Middle frontal gyrus (tissue), 1 donor: ENCODE results near the gene MAPK12.

Experiments used
- DNase-seq: peaks from one replicate; pipeline ENCODE4 v3.0.0-alpha.2; 2015; ENCODE audit warnings: low spot score; ENCODE audit errors: extremely low spot score

The MAPK12 gene

DNA sequence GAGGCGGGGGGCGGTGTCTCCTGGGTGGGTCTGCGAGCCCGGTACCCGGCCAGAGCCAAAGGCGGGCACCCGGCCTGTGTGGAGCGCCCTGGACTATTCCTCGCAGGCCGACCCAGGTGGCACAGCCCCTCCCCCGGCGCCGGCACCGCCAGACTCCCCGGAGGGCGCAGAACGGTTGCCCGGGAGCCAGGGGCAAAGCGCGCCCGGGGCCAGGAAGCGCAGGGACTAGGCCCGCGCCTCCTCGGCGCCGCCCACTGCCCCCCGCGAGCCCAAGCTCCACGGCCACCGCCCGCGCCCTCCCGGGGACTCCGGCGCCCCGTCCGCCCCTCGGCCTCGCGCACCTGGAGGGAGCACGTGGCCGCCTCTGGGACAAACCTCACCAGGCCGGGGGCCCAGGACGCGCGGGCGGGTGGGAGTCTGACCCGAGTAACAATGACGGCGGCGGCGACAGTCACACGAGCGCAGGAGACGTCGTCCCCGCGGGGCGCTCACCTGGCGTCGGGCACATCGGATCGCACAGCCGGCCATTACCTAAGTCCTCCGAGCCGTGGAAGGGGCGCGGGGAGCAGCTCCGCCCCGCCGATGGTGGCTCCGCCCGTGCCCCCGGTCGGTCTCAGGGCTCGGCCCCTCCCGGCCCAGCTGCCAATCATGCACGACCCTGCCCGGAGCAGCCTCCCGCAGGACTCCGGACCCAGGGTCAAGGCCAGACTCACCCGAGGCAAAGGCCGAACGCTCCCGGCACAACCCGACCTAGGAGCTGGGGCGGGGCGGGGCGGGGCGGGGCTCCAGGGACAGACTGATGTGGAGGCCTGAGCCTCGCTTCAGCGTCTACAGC, 38.5 kb upstream of the MAPK12 start:
- DNase-seq, result no peak

DNA sequence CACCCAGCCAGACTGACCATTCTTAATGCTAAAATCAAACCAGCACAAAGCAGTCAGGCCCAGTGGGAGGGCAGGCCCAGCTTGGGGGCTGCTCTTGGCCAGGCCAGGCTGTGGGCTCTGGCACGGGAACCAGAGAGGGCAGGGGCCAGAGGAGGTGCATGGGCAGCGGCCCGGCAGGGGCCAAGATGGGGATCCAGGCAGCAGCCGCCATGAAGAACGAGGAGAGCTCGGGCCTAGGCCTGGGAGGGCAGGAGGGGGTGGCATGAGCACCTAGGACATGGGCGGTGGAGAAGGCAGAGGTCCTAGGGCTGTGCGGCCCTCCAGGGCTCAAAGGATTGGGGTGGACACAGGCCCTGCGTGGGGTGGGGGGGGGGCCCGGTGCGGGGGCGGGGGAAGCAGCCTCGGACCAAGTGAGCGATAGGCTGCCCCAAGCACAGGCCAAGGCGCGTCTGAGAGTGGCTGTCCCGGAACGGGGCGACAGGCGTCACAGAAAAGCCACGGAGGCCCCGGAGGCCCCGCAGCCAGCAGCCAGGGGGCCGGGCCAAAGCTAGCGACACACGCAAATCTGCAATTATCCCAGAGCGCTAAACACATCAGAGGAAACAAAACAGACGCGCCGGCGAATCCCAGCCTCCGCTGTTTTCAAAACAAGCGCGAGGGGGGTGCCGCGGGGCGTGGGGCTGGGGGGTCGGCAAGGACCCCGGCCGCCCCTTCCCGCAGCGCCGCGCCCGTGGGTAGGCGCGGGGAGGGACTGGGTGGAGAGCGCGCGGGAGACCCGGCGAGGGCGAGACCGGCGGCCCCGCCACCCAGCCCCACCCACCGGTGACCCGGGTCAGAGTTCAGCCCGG, 37.7 kb upstream of the MAPK12 start:
- DNase-seq, result no peak

DNA sequence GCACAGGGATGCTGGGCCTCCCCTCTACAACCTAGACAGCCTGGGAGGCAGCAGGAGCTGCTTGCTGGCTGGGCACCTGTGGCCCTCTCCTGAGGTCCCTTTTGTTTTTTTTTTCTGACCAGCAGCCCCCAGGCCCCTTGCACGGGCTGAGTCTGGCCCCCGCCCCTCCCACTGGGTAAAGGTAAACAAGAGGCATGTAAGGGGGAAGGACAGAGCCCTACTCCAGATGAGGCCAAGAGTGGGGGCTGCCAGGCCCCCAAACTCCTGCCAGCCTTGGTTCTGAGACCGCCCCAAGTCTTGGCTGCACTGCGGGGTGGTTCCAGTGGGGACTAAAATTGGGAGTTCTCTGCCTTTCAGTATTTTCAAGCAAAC, 36.8 kb upstream of the MAPK12 start:
- DNase-seq, result no peak

DNA sequence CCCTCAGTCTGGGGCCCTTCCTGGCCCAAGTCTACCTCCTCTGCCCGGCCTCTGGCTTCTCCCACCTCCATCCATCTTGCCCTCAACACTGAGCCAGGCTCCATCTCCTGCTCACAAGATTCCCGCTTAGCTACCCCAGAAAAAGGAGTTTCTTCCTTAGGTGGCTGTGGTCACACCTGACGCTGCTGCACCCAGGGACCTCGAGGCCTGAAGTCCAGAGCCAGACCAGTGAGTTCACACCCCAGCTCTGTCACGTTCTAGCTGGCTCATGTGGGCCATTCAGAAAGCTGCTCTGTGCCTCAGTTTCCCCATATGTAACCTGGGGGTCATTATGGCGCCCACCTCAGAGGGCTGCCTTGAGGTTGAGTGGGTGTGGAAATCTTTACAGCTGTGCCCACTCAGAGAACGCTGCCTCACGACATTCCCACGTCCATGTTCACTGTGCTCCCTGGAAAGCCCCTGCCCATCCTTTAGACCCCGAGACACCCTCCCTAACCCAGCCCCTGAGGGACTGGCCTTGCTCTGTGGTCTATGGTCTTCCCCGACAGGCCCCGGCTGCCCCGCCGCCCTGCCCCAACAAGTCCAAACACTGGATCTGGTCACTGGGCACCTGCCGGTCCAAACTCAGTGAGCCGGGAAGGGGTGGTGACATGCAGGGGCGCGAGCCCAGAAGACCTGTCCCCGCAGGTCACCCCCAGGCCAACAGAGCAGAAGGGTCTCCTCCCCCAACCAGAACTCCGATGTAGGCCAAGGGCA, 36.2 kb upstream of the MAPK12 start:
- no peak for DNase-seq

DNA sequence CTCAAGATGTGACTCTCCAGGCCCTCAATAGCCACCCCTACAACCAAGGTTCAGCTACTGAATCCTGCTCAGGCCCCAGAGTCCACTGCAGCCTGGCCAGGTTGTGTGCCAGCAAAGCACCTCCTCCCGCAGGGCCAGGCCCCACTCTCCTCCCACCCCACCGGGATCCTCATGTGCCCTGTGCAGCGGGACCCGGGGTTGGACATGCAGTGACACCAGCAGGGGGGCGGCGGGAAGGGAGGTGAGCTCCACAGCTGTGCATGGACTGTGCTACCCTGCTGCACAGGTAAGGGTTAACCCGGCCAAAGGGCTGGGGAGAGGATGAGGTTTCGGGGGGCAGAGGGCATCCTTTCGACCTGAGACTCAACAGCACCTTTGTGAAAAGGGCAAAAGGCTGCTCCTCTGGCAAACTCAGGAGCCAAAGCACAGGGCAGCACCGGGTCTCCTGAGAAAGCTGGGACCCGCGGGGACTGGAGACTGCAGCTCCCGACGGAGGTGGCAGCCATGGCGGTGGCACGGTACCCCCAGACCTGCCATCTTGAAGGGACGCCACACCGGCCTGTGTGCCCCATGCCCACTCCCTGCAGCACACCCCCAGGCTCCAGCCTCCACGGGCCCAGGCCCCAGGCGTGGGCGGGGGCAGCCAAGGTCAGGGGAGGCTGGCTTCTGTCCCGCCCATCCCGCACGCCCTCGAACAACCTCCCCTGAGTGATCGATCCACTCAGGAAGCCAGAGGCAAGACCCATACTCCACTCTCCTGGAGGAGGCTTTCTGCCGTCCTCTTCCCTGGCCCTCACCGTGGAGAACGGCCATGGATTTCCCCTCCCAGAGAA, 35.4 kb upstream of the MAPK12 start:
- DNase-seq, result no peak

DNA sequence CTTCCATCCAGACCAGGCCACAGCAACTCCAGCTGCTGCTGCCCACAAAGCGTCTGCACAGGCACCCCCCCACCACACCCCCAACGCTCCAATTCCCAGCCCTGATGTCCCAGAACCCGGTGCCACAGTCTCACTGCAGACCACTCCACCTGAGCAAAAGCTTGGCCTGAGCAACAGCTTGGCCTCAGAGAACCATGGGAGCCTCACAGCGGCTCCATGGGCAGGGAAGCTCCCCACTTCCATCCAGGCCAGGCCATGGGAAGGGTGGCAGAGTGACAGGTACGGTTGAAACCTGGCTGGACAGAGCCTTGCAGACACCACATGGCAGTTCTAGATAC, 32.8 kb upstream of the MAPK12 start:
- DNase-seq, result no peak

DNA sequence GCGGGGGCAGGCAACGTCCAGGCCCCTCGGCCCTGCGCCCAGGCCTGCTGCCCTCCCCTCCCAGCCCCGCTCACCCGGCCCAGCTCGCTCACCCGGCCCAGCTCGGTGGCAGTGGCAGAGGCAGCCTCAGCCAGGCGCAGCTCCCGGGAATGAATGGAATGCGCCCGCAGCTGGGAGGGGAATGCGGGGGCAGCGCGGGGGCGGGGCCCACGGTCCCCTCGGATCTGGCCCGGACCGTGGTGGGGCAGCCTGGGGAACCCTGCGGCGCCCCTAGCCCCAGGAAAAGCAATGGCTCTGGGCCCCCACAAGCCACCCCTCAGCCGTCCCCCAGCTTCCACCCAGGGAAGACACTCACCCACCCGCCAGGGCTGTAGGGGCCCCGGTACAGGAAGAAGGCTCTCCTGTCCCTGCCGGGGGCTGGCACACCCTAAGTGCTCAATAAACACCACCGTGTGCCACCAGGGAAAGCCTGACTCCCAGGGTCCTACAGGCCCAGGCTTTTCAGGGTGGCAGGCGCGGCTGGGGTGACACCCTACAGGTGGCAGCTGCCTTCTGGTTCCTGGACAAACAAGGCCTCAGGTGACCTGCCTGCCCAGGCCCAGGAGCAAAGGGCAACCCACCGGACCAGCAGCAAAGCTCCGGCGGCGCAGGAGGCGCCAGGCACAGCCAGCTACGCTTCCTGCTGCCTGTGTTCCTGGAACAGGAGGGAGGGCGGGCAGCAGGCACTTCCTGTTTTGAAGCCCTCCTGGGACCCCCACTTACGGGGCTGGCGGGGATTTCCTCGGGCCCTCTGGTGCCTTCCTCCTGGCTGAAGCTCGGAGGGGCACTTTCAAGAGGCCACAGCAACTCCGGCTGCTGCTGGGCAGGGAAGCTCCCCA, 32.2 kb upstream of the MAPK12 start:
- no peak for DNase-seq

DNA sequence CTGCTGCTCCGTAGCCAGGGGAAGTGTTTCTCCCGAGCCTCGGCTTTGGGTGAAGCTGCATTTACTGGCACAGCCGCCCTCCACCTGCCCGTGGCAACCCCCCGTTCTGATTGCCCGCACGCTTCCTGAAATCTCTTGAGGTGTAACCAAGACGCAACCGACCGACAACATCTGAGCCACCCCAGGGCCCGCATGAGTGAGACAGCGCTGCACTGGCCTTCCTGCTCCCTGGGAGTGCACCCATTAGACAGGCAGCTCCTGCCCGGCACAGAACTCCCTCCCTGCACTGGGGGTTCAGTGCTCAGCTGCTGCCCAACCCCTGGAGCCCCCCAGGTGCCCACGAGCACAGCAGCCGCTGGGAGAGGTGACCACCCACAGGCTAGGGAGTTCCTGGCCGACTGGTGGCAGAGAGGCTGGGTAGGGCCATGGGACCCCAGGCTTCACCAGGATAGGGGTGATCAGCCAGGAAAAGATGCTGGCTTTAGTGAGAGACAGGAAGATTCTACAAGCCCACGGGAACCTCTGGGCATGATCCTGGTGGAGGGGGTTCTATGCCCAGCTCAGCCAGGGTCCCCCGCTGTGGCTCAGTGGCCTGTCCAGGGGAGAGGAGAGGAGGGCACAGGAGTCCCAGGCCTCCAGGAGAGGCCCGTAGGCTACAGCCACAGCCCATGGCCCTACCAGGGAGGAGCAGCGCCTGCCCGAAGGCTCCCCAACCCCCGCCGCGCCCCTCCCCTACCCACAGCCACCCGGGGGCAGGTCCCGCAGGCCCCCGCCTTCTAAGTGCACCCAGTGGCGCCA, 31.4 kb upstream of the MAPK12 start:
- DNase-seq, result no peak

DNA sequence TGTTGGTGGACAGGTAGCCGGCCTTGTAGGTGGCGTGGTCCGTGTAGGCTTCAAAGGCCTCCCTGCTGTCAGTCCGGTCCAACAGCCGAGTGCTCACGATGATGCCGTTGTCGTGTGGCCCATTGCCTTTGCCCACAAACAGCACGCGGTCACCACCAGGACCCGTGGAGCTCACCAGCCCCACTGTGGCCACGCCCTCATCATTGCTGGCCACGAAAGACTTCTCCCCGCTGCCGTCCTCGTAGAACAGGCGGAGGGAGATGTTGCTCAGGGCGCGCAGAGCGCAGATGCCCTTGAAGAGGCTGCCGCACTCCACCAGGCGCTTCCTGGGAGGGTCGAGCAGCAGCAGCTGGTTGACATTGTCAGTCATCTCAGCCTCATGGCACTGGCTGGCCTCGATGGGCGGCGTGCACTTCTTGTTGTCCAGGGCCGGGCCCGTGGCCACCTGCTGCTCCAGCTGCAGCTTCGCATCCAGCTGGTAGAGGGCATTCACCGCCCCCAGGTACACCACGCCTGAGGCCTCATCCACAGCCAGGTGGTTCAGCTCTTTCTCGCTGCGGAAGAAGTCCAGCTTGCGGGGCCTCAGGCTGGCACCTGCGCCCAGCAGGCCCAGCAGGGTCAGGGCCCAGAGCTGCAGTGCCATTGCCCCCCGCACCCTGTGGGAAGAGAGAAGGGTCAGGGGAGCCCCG, 28.6 kb upstream of the MAPK12 start:
- DNase-seq, result no peak

DNA sequence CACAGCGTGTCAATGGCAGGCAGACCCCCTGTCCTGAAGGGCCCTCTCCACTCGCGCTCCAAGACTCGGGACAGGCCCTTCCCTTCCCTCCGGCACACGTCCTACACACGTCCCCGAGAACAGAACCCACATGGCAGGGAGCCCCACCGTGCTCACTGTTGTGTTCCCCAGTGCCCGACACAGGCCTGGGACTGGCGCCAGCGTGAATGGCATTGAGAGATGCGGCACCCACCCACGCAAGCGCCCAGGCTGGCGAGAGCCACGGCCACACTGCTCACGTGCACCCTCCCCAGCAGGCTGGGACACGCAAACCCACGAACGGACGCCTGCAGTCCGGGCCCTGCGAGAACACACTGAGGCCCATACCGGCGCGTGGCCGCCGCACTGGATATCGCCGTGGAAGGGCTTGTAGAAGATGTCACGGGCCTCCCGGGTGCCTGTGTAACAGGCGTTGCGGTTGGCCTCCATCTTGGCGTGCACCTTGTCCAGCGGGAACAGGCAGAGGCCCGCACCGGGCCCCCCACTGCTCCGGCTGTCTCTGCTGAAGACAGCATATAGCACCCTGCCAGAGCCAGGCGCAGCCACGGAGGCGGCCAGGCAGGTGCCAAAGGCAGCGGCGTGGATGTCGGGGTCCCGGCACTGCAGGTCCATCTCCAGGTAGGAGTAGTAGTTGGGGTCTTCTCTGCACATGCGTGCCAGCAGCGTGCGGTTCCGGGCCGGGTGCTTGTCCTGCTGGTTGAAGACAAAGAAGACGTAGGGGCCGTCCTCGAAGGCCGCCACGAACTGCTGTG, 27.9 kb upstream of the MAPK12 start:
- no peak for DNase-seq

DNA sequence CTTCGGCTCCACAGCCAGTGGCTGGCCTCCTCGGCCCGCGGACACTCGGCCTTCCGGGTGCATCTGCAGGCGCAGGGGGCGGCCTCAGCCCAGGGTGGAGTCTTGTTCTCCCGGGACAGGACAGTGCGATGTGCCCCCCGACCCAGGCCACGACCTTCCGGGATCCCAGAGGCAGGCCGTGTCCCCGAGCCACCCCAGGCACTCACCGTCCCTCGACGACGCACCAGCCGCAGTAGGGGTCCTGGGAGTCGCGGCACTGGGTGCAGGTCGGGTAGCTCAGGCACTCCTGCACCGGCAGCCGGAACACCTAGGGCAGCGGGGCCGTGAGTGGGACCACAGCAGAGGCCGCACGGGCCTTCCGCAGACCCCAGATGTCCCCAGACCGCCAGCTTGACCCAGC, 26.2 kb upstream of the MAPK12 start:
- DNase-seq, result no peak

DNA sequence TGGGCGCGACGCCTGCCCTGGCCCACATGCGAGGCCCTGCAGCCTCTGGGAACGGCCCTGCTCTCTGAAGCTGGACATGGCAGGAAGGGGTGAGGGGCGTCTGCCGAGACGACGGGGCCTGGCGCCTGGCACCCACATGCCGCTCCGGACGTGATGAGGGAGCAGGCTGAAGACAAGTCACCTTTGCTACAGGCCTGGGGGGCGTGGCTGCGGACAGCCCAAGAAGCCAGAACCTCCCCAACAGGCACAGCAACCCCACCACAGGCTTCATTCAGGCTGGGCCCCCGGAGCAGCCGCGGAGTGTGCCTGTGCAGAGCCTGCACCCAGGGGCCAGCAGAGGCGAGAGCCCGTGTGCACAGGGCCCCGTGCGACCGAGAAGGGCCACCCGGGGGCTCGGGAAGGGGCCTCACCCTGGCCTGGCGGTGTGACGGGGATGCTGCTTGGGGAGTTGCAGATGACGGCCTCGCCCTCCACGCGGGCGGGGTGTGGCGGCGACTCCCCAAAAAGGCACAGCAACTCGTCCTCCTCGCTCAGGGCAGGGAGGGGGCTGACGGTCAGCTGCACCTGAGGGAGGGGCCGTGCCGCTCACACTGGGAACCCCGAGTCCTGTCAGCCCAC, 25.3 kb upstream of the MAPK12 start:
- no peak for DNase-seq

DNA sequence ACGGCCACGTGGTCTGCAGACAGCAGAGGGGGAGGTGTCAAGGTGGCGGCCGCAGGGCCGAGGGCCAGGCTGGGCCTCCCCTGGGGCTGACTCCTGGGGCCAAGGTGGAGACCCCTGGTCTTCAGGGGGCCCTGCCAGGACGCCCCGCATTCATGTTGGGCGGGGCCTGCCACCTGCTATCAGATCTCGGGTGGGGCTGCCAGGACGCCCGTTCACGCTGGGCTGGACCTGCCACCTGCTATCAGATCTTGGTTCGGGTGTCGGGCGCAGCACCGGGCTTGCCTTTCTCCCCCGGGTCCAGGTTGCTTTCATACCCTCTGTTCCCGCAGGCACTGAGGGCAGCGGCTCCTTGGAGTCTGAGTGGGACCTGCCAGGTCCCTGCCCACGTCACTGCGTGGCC, 24.8 kb upstream of the MAPK12 start:
- no peak for DNase-seq

DNA sequence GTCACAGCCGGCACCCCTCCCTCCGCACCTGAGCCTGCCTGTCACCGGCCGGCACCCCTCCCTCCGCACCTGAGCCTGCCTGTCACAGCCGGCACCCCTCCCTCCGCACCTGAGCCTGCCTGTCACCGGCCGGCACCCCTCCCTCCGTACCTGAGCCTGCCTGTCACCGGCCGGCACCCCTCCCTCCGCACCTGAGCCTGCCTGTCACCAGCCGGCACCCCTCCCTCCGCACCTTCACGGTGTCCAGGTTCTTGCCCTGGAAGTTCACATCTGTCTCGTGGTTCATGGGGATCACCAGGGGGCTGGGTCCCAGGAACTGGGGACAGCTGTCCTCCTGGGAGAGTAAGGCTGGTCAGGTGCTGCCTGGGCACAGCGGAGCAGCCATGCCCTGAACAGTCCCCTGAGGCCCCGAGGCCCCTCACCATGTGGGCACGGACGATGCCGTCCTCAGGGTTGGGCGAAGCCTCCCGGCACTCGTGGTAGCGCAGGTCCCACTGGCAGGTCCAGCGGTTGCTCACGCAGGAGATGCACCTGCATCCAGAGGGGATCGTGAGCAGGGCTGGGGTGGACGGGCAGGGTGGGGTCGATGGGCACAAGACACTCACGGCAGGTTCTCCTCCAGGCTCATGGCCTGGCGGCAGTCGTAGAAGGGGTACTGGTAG, 24.2 kb upstream of the MAPK12 start:
- no peak for DNase-seq

DNA sequence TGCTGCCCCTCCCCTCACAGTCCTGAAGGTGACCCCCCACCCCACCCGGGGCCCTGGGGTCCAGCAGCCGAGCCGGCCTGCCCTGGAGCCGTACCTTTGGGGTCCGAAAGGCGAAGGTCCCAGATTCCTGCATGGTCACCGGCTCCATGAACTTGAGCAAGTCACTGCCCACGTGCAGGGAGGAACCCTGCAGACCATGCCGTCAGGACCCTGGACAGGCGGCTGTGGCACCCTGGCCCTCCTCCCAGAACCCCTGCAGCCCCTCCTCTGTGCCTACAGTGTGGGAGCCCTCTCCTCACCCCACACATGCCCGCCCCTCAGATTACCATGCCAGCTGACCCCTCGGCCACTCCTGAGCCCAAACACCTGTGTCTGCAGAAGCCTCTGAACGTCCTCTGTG, 23.0 kb upstream of the MAPK12 start:
- DNase-seq, result no peak

DNA sequence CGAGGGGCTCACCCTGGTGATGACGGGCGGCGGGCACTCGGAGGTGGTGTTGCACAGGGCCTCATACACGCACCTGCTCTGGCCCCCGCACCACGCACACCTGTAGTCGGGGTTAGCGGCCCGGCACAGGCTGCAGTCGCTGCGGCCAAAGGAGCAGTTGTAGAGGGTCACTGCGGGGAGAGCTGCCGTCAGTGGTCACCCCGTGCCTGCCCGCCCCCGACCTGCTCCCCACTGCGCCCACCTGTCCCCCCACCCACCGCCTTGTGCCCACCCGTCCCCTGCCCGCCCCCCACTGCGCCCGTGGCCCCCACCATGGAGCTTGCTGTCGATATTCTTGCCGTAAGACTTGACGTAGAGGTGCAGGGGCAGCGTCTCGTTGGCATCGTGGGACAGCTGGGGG, 22.3 kb upstream of the MAPK12 start:
- no peak for DNase-seq
